H9 (cell line): ENCODE data around the gene SCIMP. TPM values are rescaled to one million over a fixed set of nuclear protein-coding genes. Genes with fewer than 3 reads are reported as not detected.

Source experiments
- DNase-seq: peaks from one replicate; pipeline ENCODE4 v3.0.0-alpha.2; 2017
- H2AFZ ChIP-seq: one replicate; pipeline ENCODE4 v1.6.1; 2013; ENCODE audit warnings: mild to moderate bottlenecking, low read length, control low read depth, moderate library complexity
- H2AK5ac ChIP-seq: 2 replicates; pipeline ENCODE4 v1.6.1; 2013; ENCODE audit warnings: low read length, control low read depth, mixed read lengths; ENCODE audit not compliant: insufficient read length
- H2BK120ac ChIP-seq: one replicate; pipeline ENCODE4 v1.6.1; 2013; ENCODE audit warnings: low read depth, mild to moderate bottlenecking, low read length, control low read depth, inconsistent platforms; ENCODE audit not compliant: poor library complexity, severe bottlenecking
- H2BK12ac ChIP-seq: 2 replicates; pipeline ENCODE4 v1.6.1; 2013; ENCODE audit warnings: low read length, control low read depth, mixed read lengths, low read depth; ENCODE audit not compliant: insufficient read length
- H2BK15ac ChIP-seq: 2 replicates; pipeline ENCODE4 v1.6.1; 2013; ENCODE audit warnings: low read depth, low read length, control low read depth
- H2BK20ac ChIP-seq: one replicate; pipeline ENCODE4 v1.6.1; 2013; ENCODE audit warnings: low read depth, mild to moderate bottlenecking, low read length, control low read depth, inconsistent platforms; ENCODE audit not compliant: poor library complexity, severe bottlenecking
- H2BK5ac ChIP-seq: 2 replicates; pipeline ENCODE4 v1.6.1; 2013; ENCODE audit warnings: low read length, control low read depth, mixed read lengths; ENCODE audit not compliant: insufficient read length
- H3K14ac ChIP-seq: 2 replicates; pipeline ENCODE4 v1.6.1; 2013; ENCODE audit warnings: low read length, control low read depth; ENCODE audit not compliant: insufficient read depth
- H3K18ac ChIP-seq: 2 replicates; pipeline ENCODE4 v1.6.1; 2013; ENCODE audit warnings: low read depth, mild to moderate bottlenecking, mixed read lengths, low read length, control low read depth; ENCODE audit not compliant: insufficient read length
- H3K23ac ChIP-seq: 2 replicates; pipeline ENCODE4 v1.6.1; 2013; ENCODE audit warnings: low read length, control low read depth, mixed read lengths, low read depth; ENCODE audit not compliant: insufficient read length
- H3K23me2 ChIP-seq: 2 replicates; pipeline ENCODE4 v1.6.1; 2013; ENCODE audit warnings: low read depth, mild to moderate bottlenecking, mixed read lengths, low read length, control low read depth; ENCODE audit not compliant: insufficient read length, poor library complexity, severe bottlenecking
- H3K27ac ChIP-seq: 2 replicates; pipeline ENCODE4 v1.5.1; 2013; ENCODE audit warnings: low read length, control low read depth, mixed read lengths, low read depth; ENCODE audit not compliant: insufficient read length
- H3K27me3 ChIP-seq: 2 replicates; pipeline ENCODE4 v1.6.1; 2013; ENCODE audit warnings: low read length, control low read depth, inconsistent platforms; ENCODE audit not compliant: insufficient read depth
- H3K4ac ChIP-seq: 2 replicates; pipeline ENCODE4 v1.6.1; 2013; ENCODE audit warnings: low read depth, mild to moderate bottlenecking, control low read depth, inconsistent platforms, low read length, moderate library complexity
- H3K4me1 ChIP-seq: 2 replicates; pipeline ENCODE4 v1.6.1; 2013; ENCODE audit warnings: low read length, control low read depth, inconsistent platforms; ENCODE audit not compliant: insufficient read depth
- H3K4me2 ChIP-seq: 2 replicates; pipeline ENCODE4 v1.6.1; 2013; ENCODE audit warnings: low read length, control low read depth, mixed read lengths; ENCODE audit not compliant: insufficient read length, insufficient read depth
- H3K56ac ChIP-seq: 2 replicates; pipeline ENCODE4 v1.6.1; 2013; ENCODE audit warnings: low read depth, mild to moderate bottlenecking, mixed read lengths, low read length, control low read depth; ENCODE audit not compliant: insufficient read length
- H3K79me1 ChIP-seq: 2 replicates; pipeline ENCODE4 v1.6.1; 2013; ENCODE audit warnings: low read depth, mild to moderate bottlenecking, moderate library complexity, low read length, control low read depth, inconsistent platforms; ENCODE audit not compliant: insufficient read depth, poor library complexity, severe bottlenecking
- H3K79me2 ChIP-seq: 2 replicates; pipeline ENCODE4 v1.6.1; 2013; ENCODE audit warnings: low read length, control low read depth, inconsistent platforms; ENCODE audit not compliant: insufficient read depth
- H3K9ac ChIP-seq: 2 replicates; pipeline ENCODE4 v1.6.1; 2013; ENCODE audit warnings: low read length, control low read depth, mixed read lengths; ENCODE audit not compliant: insufficient read length; ENCODE audit errors: extremely low read depth
- H3K9me3 ChIP-seq: one replicate; pipeline ENCODE4 v1.6.1; 2013; ENCODE audit warnings: low read depth, low read length, inconsistent platforms; ENCODE audit not compliant: control insufficient read depth
- H3T11ph ChIP-seq: one replicate; pipeline ENCODE4 v1.6.1; 2013; ENCODE audit warnings: mild to moderate bottlenecking, low read length, control low read depth, inconsistent platforms
- H4K20me1 ChIP-seq: one replicate; pipeline ENCODE4 v1.6.1; 2013; ENCODE audit not compliant: control insufficient read depth, insufficient read length, insufficient read depth
- H4K5ac ChIP-seq: 2 replicates; pipeline ENCODE4 v1.6.1; 2013; ENCODE audit warnings: low read depth, mild to moderate bottlenecking, mixed read lengths, low read length, control low read depth; ENCODE audit not compliant: insufficient read length
- H4K8ac ChIP-seq: replicated peaks from 2 replicates; pipeline ENCODE4 v1.6.1; 2013; ENCODE audit warnings: low read length, control low read depth, mixed read lengths, low read depth; ENCODE audit not compliant: insufficient read length
- H4K91ac ChIP-seq: 2 replicates; pipeline ENCODE4 v1.6.1; 2013; ENCODE audit warnings: low read depth, mild to moderate bottlenecking, moderate library complexity, mixed read lengths, low read length, control low read depth; ENCODE audit not compliant: insufficient read length
- H3K27ac Mint-ChIP-seq, 3 experiments: 2 replicates in 2 of 3; 3 replicates in 1 of 3; pipeline ENCODE4 v1.8.0; 2020 to 2021; ENCODE audit warnings: mixed read lengths in 3 of 3, mild to moderate bottlenecking in 1 of 3, moderate library complexity in 1 of 3
- H3K27me3 Mint-ChIP-seq: 2 replicates; pipeline ENCODE4 v1.8.0; 2021; ENCODE audit warnings: low read depth, mild to moderate bottlenecking, moderate library complexity, mixed read lengths
- H3K36me3 Mint-ChIP-seq, 3 experiments: 2 replicates in 2 of 3; 3 replicates in 1 of 3; pipeline ENCODE4 v1.8.0; 2020 to 2021; ENCODE audit warnings: low read depth in 3 of 3, mixed read lengths in 3 of 3; ENCODE audit not compliant: insufficient read depth in 1 of 3
- H3K4me1 Mint-ChIP-seq, 2 experiments: 2 replicates each; pipeline ENCODE4 v1.8.0; 2020; ENCODE audit warnings: mixed read lengths in 2 of 2
- H3K4me3 Mint-ChIP-seq, 2 experiments: 2 replicates in 1 of 2; 3 replicates in 1 of 2; pipeline ENCODE4 v1.8.0; 2020 to 2021; ENCODE audit warnings: mild to moderate bottlenecking in 2 of 2, mixed read lengths in 2 of 2, moderate library complexity in 1 of 2
- H3K9me3 Mint-ChIP-seq, 2 experiments: 2 replicates in 1 of 2; 3 replicates in 1 of 2; pipeline ENCODE4 v1.8.0; 2020; ENCODE audit warnings: mild to moderate bottlenecking in 2 of 2, mixed read lengths in 2 of 2, moderate library complexity in 1 of 2
- total RNA-seq: library from RNA; stranded (reverse); gene quantifications from 2 replicates; pipeline ENCODE4 v1.2.1, GENCODE V29; 2021
- TF ChIP-seq, protein P1 (sequence below): fragments of 200-600 bp; sonication (generic); conservative IDR thresholded peaks from 3 replicates; pipeline ENCODE4 v1.8.0; 2021; ENCODE audit warnings: antibody characterized with exemption, mild to moderate bottlenecking

SCIMP gene
- total RNA-seq, 1 experiment from 2014 or later: not detected

DNA sequence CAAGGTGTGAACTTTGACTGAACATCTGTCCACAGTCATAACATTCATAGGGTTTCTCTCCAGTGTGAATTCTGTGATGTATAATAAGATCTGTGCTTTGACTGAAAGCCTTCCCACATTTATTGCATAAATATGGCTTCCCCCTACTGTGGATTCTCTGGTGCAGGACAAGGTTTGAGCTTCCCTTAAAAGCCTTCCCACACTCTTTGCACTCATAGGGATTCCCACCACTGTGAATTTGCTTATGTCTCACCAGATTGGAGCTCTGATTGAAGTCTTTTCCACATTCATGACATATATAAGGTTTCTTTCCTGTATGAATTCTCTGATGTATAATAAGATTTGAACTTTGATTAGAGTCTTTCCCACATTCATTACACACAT, 51.3 kb downstream of the SCIMP start:
- no peak overlapping the region for H4K91ac ChIP-seq
- H4K8ac ChIP-seq: no peak overlapping the region
- no peak overlapping the region for H2AFZ ChIP-seq
- no peak overlapping the region for H3T11ph ChIP-seq
- no peaks in the 10 kb centered on the region for H3K4me1 ChIP-seq
- H3K79me2 ChIP-seq: no peaks in the 10 kb centered on the region
- Mint-ChIP-seq H3K27me3 (peaks cover 53% of the 10 kb centered on the region), H3K9me3 (peaks cover 96 to 98% of the 10 kb centered on the region in 2 experiments), H3K36me3 (peaks cover 92 to 100% (median 94%) of the 10 kb centered on the region in 3 experiments), H3K4me1 (no peaks in the 10 kb centered on the region), H3K27ac (no peak overlapping the region), H3K4me3 (no peak overlapping the region)
- H3K4ac ChIP-seq: no peak overlapping the region
- no peak overlapping the region for H2BK5ac ChIP-seq
- no peak overlapping the region for H3K23ac ChIP-seq
- no peak overlapping the region for H3K56ac ChIP-seq
- H2BK20ac ChIP-seq: no peak overlapping the region
- no peaks in the 10 kb centered on the region for H3K23me2 ChIP-seq
- H2AK5ac ChIP-seq: no peak overlapping the region
- no peaks in the 10 kb centered on the region for H4K20me1 ChIP-seq
- DNase-seq: no peak
- no peak overlapping the region for H3K4me2 ChIP-seq
- H2BK120ac ChIP-seq: no peak overlapping the region
- TF ChIP-seq, protein P1, sequence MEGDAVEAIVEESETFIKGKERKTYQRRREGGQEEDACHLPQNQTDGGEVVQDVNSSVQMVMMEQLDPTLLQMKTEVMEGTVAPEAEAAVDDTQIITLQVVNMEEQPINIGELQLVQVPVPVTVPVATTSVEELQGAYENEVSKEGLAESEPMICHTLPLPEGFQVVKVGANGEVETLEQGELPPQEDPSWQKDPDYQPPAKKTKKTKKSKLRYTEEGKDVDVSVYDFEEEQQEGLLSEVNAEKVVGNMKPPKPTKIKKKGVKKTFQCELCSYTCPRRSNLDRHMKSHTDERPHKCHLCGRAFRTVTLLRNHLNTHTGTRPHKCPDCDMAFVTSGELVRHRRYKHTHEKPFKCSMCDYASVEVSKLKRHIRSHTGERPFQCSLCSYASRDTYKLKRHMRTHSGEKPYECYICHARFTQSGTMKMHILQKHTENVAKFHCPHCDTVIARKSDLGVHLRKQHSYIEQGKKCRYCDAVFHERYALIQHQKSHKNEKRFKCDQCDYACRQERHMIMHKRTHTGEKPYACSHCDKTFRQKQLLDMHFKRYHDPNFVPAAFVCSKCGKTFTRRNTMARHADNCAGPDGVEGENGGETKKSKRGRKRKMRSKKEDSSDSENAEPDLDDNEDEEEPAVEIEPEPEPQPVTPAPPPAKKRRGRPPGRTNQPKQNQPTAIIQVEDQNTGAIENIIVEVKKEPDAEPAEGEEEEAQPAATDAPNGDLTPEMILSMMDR: no peak
- H3K9ac ChIP-seq: no peak overlapping the region
- no peak overlapping the region for H4K5ac ChIP-seq
- H2BK12ac ChIP-seq: no peak overlapping the region
- no peak overlapping the region for H3K18ac ChIP-seq
- H2BK15ac ChIP-seq: no peak overlapping the region
- H3K79me1 ChIP-seq: no peaks in the 10 kb centered on the region
- no peak overlapping the region for H3K27ac ChIP-seq
- no peak overlapping the region for H3K14ac ChIP-seq
- H3K27me3 ChIP-seq: no peaks in the 10 kb centered on the region
- peaks cover 95% of the 10 kb centered on the region for H3K9me3 ChIP-seq
